K562 (cell line): Measurements from ENCODE around the gene PELI2. TPM values are rescaled to one million over a fixed set of nuclear protein-coding genes. Genes with fewer than 3 reads are reported as not detected.

Experiments
- BACH1 ChIP-seq: fragments of 200-800 bp; sonication (Bioruptor generic); IDR thresholded peaks from 2 replicates; pipeline ENCODE4 v1.6.1; 2016; ENCODE audit warnings: missing genetic modification characterization, missing compliant biosample characterization
- CBFA2T2 ChIP-seq: fragments of 450-650 bp; conservative IDR thresholded peaks from 2 replicates; pipeline ENCODE4 v1.6.1; 2017; ENCODE audit warnings: mild to moderate bottlenecking
- CREB1 ChIP-seq, 2 experiments: sonication (generic) in 1 of 2; formaldehyde crosslinking in 1 of 2; IDR thresholded peaks; 2 replicates each; pipeline versions ENCODE4 v1.6.1 to v1.8.0; 2012 to 2022; ENCODE audit warnings: inconsistent platforms in 1 of 2, mild to moderate bottlenecking in 1 of 2, missing genetic modification reagents in 1 of 2, moderate library complexity in 1 of 2
- ERF ChIP-seq: fragments of 450-650 bp; formaldehyde crosslinking; IDR thresholded peaks from 2 replicates; pipeline ENCODE4 v1.4.0; 2020; ENCODE audit warnings: mild to moderate bottlenecking, mixed read lengths
- GABPA ChIP-seq: fragments of 200-800 bp; sonication (Bioruptor generic); conservative IDR thresholded peaks from 2 replicates; pipeline ENCODE4 v1.6.1; 2016; ENCODE audit warnings: low read depth, missing genetic modification characterization, missing compliant biosample characterization
- HDGF ChIP-seq: fragments of 450-650 bp; IDR thresholded peaks from 2 replicates; pipeline ENCODE4 v1.6.1; 2016
- KLF16 ChIP-seq: IDR thresholded peaks from 2 replicates; pipeline ENCODE4 v1.6.1; 2016; ENCODE audit warnings: antibody characterized with exemption
- MTA1 ChIP-seq: fragments of 450-650 bp; IDR thresholded peaks from 2 replicates; pipeline ENCODE4 v1.6.1; 2017; ENCODE audit warnings: borderline replicate concordance
- NR3C1 ChIP-seq: sonication (generic); formaldehyde crosslinking; IDR thresholded peaks from 2 replicates; pipeline ENCODE4 v1.8.1; 2022; ENCODE audit warnings: missing genetic modification reagents
- NUFIP1 ChIP-seq: fragments of 450-650 bp; IDR thresholded peaks from 2 replicates; pipeline ENCODE4 v1.6.1; 2018; ENCODE audit not compliant: partially characterized antibody
- POLR3G ChIP-seq: IDR thresholded peaks from 2 replicates; pipeline ENCODE4 v1.6.1; 2011; ENCODE audit not compliant: insufficient read length, insufficient replicate concordance; ENCODE audit errors: extremely low read depth
- PRPF4 ChIP-seq: fragments of 200-400 bp; formaldehyde crosslinking; IDR thresholded peaks from one replicate; pipeline ENCODE4 v1.6.1; 2017; ENCODE audit warnings: low read length, low read depth, mild to moderate bottlenecking; ENCODE audit not compliant: insufficient read depth, poor library complexity, severe bottlenecking
- PTTG1 ChIP-seq: fragments of 450-650 bp; IDR thresholded peaks from 2 replicates; pipeline ENCODE4 v1.6.1; 2016; ENCODE audit warnings: low read depth, mild to moderate bottlenecking, missing genetic modification characterization, missing compliant biosample characterization
- RFX1 ChIP-seq: fragments of 450-650 bp; IDR thresholded peaks from 2 replicates; pipeline ENCODE4 v1.6.1; 2016; ENCODE audit warnings: mild to moderate bottlenecking, moderate library complexity
- SRSF1 ChIP-seq: fragments of 200-400 bp; formaldehyde crosslinking; IDR thresholded peaks from 2 replicates; pipeline ENCODE4 v1.6.1; 2017; ENCODE audit warnings: mild to moderate bottlenecking, low read depth, low read length, moderate library complexity
- TCF3 ChIP-seq: sonication (generic); formaldehyde crosslinking; IDR thresholded peaks from 2 replicates; pipeline ENCODE4 v1.4.0; 2020; ENCODE audit warnings: mild to moderate bottlenecking, missing genetic modification reagents
- TEAD2 ChIP-seq: fragments of 450-650 bp; IDR thresholded peaks from 2 replicates; pipeline ENCODE4 v1.6.1; 2016; ENCODE audit warnings: missing genetic modification characterization, control low read depth, missing compliant biosample characterization
- TRIM24 ChIP-seq, 2 experiments: fragments of 450-650 bp; IDR thresholded peaks; 2 replicates each; pipeline ENCODE4 v1.6.1; 2016
- XRCC3 ChIP-seq: fragments of 450-650 bp; IDR thresholded peaks from 2 replicates; pipeline ENCODE4 v1.6.1; 2017; ENCODE audit warnings: mild to moderate bottlenecking, moderate library complexity
- ZBTB49 ChIP-seq: sonication (generic); formaldehyde crosslinking; IDR thresholded peaks from 2 replicates; pipeline ENCODE4 v1.8.0; 2022; ENCODE audit warnings: missing genetic modification reagents, mild to moderate bottlenecking, borderline replicate concordance
- ZNF589 ChIP-seq: fragments of 200-800 bp; sonication (Bioruptor generic); IDR thresholded peaks from 2 replicates; pipeline ENCODE4 v1.6.1; 2016; ENCODE audit warnings: low read depth, missing genetic modification characterization, missing compliant biosample characterization
- polyA plus RNA-seq, 8 experiments: library from polyadenylated mRNA; depleted of rRNA in 4 of 8; stranded (reverse) in 5 of 8; unstranded in 3 of 8; fragments of >200 nt; fragmentation: Nextera tagmentation in 2 of 8; fragmentation: Illumina TruSeq in 1 of 8; extraction: Ambion mirVana in 2 of 8; extraction: Trizol in 1 of 8; gene quantifications; 2 replicates each; pipeline versions ENCODE4 v1.2.1 to v1.2.3, GENCODE V29; 2011 to 2014; ENCODE audit warnings: inconsistent platforms in 1 of 8, missing spikeins in 1 of 8
- total RNA-seq, 7 experiments: library from RNA; depleted of rRNA in 6 of 7; stranded (reverse); fragments of >200 nt in 6 of 7; fragmentation: Illumina TruSeq in 2 of 7; extraction: Trizol in 2 of 7; gene quantifications; 2 replicates each; pipeline versions ENCODE4 v1.2.1 to v1.2.3, GENCODE V29; 2011 to 2021; ENCODE audit warnings: low replicate concordance in 1 of 7
- TF ChIP-seq, protein P1 (sequence below): IDR thresholded peaks from 2 replicates; pipeline ENCODE4 v1.6.1; 2012; ENCODE audit warnings: low read depth, low read length, improper control_type of control experiment, borderline replicate concordance
- TF ChIP-seq, protein P2 (sequence below), 2 experiments: fragments of 450-650 bp in 1 of 2; sonication (generic) in 1 of 2; formaldehyde crosslinking in 1 of 2; IDR thresholded peaks in 1 of 2; conservative IDR thresholded peaks in 1 of 2; 2 replicates each; pipeline versions ENCODE4 v1.6.1 to v1.8.1; 2016 to 2023; ENCODE audit warnings: mild to moderate bottlenecking in 2 of 2, moderate library complexity in 2 of 2, inconsistent platforms in 1 of 2, missing genetic modification reagents in 1 of 2

PELI2 gene
- total and polyA plus RNA-seq, 9 of the 15 experiments (the other 6 are each of a cell fraction or from before 2014, with no cell fraction given): 0.20 to 1.5 (median 0.44) TPM

- TF ChIP-seq POLR3G (no peak), NR3C1 (no peak), TRIM24 (IDR thresholded peaks at IDR 0.05) (0 out of 4 replicates have a peak, but pooled peaks of 1 of the 2 experiments have one; percentile 26), SRSF1 (no peak), TEAD2 (peak; percentile 35; the same call in 1 of the 2 replicates), MTA1 (no peak), CBFA2T2 (peak; percentile 29; the same call in 1 of the 2 replicates), ZNF589 (CRISPR knock-in tag) (peak; percentile 63; the same call in 1 of the 2 replicates), PTTG1 (tag) (no peak), TCF3 (CRISPR knock-in tag) (peak; percentile 59), KLF16 (no peak), NUFIP1 (no peak), HDGF (no peak), XRCC3 (no peak), BACH1 (tag) (peak; percentile 98), CREB1 (IDR thresholded peaks at IDR 0.05) (no peak), CREB1 (CRISPR knock-in tag; IDR thresholded peaks at IDR 0.05) (no peak), RFX1 (peak; percentile 68), ZBTB49 (CRISPR knock-in tag) (no peak), ERF (CRISPR knock-in tag) (no peak), PRPF4 (no peak), GABPA (0 out of 2 replicates have a peak, but pooled peaks have one; percentile 29)
- TF ChIP-seq, protein P1, sequence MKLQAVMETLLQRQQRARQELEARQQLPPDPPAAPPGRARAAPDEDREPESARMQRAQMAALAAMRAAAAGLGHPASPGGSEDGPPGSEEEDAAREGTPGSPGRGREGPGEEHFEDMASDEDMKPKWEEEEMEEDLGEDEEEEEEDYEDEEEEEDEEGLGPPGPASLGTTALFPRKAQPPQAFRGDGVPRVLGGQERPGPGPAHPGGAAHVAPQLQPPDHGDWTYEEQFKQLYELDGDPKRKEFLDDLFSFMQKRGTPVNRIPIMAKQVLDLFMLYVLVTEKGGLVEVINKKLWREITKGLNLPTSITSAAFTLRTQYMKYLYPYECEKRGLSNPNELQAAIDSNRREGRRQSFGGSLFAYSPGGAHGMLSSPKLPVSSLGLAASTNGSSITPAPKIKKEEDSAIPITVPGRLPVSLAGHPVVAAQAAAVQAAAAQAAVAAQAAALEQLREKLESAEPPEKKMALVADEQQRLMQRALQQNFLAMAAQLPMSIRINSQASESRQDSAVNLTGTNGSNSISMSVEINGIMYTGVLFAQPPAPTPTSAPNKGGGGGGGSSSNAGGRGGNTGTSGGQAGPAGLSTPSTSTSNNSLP: 0 out of 2 replicates have a peak, but pooled peaks have one; percentile 30
- TF ChIP-seq, protein P2, sequence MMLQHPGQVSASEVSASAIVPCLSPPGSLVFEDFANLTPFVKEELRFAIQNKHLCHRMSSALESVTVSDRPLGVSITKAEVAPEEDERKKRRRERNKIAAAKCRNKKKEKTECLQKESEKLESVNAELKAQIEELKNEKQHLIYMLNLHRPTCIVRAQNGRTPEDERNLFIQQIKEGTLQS (IDR thresholded peaks at IDR 0.05): peak; percentile 47; the same call in 1 of the 2 replicates
- TF ChIP-seq, protein P2 (CRISPR knock-in tag; conservative IDR thresholded peaks at IDR 0.05): no peak
These were observed 81.1 kb downstream of the PELI2 start (continued) for GRCh38 chr14:56199095-56199981.
